Kasumi-1 (cell line): ENCODE data around the gene GPATCH3.
"Not testable (repeated sequence)": the region's sequence is repeated elsewhere in the genome, so short reads cannot be mapped to it uniquely, and the experiment has no call there.

Experiments used
- DNase-seq, 2 experiments: peaks; one replicate each; lab custom pipeline; 2025; lab: John Stamatoyannopoulos, UW

GPATCH3 gene

DNA sequence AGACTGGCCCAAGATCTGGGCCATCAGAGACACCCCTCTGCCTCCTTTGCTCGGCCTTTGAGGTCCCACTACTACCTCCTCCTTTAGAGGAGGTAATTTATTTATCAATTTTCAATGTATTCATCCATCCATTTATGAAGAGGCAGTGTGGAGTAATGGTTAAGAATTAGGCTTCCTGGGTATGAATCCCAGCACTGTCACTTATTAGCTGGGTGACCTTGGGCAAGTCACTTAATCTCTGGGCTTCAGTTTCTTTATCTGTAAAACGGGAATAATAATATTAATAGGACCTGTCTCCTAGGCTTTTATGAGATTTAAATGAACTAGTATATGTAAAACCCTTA, 11.9 kb upstream of the GPATCH3 start:
- DNase-seq: no peak

DNA sequence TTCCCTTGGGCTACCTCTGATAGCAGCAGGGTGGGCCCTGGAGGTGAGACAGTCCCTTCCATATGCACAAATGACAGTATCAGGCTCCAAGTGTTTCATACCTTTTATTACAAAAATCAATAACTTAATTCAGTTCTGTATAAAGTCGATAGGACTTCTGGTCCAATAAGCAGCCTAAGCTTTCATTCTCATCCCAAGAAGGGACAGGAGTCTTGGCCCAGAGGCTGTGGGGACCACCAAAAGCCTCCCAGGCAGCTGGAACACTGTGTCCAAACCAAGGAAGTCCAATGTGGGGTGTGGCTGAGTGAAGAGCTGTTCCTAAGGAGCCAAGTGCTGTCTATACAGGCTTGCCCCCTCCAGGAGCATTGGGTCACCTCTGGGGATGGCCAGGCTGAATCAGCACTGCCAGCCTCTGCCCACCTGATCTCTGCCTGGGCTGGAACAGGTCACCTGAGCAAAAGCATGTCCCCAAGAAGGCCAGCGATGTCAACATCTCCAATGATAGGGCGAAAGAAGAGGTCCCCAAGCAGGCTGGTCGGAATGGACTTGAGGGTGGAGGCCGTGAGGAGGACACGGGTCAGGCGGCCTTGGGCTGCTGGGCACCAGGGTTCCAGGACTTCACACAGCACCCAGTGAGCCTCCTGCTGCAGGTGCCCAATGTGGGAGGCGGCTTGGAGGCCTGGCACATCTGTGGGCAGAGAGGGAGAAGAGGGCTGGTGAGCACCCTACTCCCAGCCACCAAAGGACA, 11.3 kb upstream of the GPATCH3 start:
- DNase-seq: no peak

GRCh38 chr1:26910343-26911160, 10.3 kb upstream of the GPATCH3 start:
- DNase-seq: no peak

- no peak for DNase-seq
These were observed 9.7 kb upstream of the GPATCH3 start for GRCh38 chr1:26909951-26910342.

- no peak for DNase-seq
These were observed 7.0 kb upstream of the GPATCH3 start for GRCh38 chr1:26907071-26907917.

DNA sequence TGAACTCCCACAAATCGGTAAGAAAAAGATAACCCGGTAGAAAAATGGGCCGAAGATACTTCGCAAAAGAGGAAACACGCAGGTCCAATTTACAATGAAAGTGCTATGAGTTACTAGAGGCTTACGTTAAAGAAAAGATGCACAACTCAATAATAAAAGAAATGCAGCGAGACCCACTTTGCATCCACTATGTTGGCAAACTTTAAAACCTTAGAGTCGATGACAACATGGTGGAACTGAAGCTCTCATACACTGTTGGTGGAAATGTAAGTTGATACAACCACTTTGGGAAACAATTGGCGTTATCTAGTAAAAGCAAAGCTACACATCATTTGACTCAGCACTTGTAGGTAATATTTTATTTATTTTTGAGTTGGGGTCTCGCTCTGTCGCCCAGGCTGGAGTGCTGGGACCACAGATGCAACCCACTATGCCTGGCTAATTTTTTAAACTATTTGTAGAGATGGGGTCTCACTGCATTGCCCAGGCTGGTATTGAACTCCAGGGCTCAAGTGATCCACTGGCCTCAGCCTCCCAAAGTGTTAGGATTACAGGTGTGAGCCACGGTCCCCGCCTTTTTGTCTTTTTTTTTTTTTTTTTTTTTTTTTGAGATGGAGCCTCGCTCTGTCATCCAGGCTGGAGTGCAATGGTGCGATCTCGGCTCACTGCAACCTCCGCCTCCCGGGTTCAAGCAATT, 696 bp upstream of the GPATCH3 start:
- no peak for DNase-seq

DNA sequence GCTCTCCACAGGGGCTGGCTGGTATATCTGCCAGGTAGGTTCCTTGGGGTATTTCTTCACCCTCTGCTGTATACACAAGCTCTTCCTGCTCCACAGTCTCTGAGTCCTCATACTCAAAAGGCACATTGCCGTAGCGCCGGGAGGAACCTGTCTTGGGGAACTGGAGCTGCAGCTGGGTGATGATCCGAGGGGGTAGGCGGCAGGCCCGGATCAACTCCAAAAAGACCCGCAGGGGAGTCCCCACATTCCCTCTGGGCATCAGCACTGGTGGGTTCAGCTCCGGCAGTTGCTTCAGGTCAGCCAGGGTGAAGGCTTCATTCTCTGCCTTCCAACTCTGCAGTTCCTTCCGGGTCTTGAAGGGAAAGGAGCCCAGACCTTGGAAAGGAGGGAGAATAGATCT, 2.9 kb downstream of the GPATCH3 start:
- no peak for DNase-seq

- DNase-seq: no peak
These were observed 6.0 kb downstream of the GPATCH3 start for GRCh38 chr1:26894263-26894662.

DNA sequence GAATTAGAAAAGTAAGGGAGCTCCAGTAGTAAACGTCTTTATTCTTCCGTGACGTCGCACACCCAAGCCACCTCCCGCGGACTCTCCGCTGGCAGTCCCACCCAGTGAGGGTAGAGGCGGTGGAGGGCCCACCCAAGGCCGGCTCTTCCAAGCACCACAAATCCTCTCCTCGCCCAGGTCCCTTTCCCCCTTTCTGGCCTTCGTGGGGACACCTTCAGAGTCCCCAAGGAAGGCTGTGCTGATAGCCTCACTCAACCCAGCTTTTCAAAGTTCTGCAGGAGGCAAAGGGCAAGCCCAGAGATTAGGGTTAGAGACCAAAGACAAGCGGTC, 9.8 kb downstream of the GPATCH3 start:
- peak in 1 of 2 experiments; percentile 49 for DNase-seq

- peak; percentile 83 to 84 for DNase-seq
These were observed 10.5 kb downstream of the GPATCH3 start, which contains the start of gene GPN2 for GRCh38 chr1:26889551-26890466. GPN2 (minus strand) TSS chr1:26890283; CDS start chr1:26890096, 187 bp downstream.

GRCh38 chr1:26888231-26888630, 12.0 kb downstream of the GPATCH3 start:
- no peak for DNase-seq

GRCh38 chr1:26887125-26887524, 13.1 kb downstream of the GPATCH3 start:
- peak; percentile 59 to 73 for DNase-seq

- DNase-seq: no peak
These were observed 17.4 kb downstream of the GPATCH3 start for GRCh38 chr1:26882696-26883463.

DNA sequence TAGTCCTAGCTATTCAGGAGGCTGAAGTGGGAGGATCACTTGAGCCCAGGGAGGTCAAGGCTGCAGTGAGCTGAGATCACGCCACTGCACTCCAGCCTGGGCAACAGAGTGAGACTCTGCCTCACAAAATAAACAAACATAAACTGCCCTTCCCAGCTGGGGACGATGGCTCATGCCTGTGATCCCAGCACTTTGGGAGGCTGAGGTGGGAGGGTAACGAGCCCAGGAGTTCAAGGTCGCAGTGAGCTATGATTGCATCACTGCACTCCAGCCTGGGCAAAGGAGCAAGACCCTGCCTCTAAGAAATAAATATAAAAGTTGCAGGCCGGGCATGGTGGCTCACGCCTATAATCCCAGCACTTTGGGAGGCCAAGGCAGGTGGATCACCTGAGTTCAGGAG, 18.7 kb downstream of the GPATCH3 start:
- DNase-seq: not testable (repeated sequence)

GRCh38 chr1:26879793-26880192, 20.5 kb downstream of the GPATCH3 start:
- DNase-seq: no peak

- DNase-seq: no peak
These were observed 22.9 kb downstream of the GPATCH3 start for GRCh38 chr1:26877326-26877725.

- no peak for DNase-seq
These were observed 25.4 kb downstream of the GPATCH3 start for GRCh38 chr1:26874896-26875295.

- not testable (repeated sequence) for DNase-seq
These were observed 27.2 kb downstream of the GPATCH3 start for GRCh38 chr1:26873097-26873496.

DNA sequence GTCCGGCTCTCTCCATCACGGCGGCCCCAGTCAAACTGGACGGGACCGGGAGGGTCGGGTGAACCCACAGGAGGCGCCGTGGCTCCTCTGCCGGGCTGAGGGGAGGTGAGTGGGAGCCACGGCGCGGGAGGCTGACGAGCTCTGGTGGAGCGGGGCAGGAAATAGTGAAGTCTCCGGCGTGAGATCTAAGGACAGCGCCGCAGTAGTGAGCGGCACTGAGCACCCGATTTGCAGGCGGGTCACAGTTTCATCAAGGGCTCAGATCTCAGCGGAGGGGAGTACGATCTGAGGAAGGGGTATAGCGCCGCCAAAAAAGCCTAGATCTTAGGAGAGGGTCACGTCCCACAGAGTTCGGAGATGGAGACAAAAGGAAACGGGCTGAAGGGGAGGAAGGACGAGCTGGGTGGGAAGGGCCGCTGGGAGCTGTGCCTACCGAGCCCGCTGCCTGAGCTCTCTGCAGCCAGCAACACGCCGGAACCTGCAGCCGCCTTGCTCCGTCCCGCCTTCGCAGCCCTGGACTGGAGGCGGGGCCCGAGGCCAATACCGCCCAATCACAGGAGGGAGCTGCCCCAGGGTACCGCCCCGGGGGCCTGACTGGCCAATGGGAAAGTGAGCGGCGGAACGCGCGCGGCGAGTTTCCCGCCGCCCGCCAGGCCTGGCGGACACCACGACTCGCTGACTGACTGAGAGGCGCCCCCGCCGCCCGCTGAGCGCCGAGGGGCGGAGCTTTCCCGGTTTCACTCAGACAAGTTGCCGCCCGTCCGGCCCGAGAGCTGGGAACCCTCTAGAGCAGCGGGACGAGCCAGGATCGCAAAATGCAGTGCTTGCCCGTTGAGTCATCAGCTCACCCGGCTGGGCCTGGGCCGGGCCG, 35.4 kb downstream of the GPATCH3 start:
- peak; percentile 96 to 97 for DNase-seq
